GM21723 (cell line): ENCODE measurements around the gene NBPF1.
"Not testable (repeated sequence)": the region's sequence is repeated elsewhere in the genome, so short reads cannot be mapped to it uniquely, and the experiment has no call there.

Experiments
- ATAC-seq: cut with Tn5 transposase; IDR thresholded peaks from one replicate; pipeline ENCODE4 v1.9.1; 2021; ENCODE audit warnings: mild to moderate bottlenecking, moderate library complexity; ENCODE audit not compliant: unreplicated experiment

Gene NBPF1

GRCh38 chr1:16642025-16642966, 28.9 kb upstream of the NBPF1 start:
- ATAC-seq, result not testable (repeated sequence)

GRCh38 chr1:16641159-16641975, 28.0 kb upstream of the NBPF1 start:
- ATAC-seq, result not testable (repeated sequence)

GRCh38 chr1:16639091-16640031, 26.0 kb upstream of the NBPF1 start:
- not testable (repeated sequence) for ATAC-seq

GRCh38 chr1:16637941-16638778, 24.8 kb upstream of the NBPF1 start:
- not testable (repeated sequence) for ATAC-seq

- not testable (repeated sequence) for ATAC-seq
Observed at GRCh38 chr1:16636551-16637195, 23.3 kb upstream of the NBPF1 start.

GRCh38 chr1:16635959-16636358, 22.6 kb upstream of the NBPF1 start:
- not testable (repeated sequence) for ATAC-seq

GRCh38 chr1:16633540-16634282, 20.3 kb upstream of the NBPF1 start:
- ATAC-seq, result not testable (repeated sequence)

GRCh38 chr1:16632044-16632850, 18.9 kb upstream of the NBPF1 start:
- ATAC-seq, result not testable (repeated sequence)

GRCh38 chr1:16631248-16632043, 18.1 kb upstream of the NBPF1 start:
- ATAC-seq, result no peak

GRCh38 chr1:16630661-16631247, 17.4 kb upstream of the NBPF1 start:
- ATAC-seq, result no peak

- ATAC-seq, result not testable (repeated sequence)
Observed at GRCh38 chr1:16629916-16630530, 16.7 kb upstream of the NBPF1 start.

GRCh38 chr1:16628361-16629111, 15.2 kb upstream of the NBPF1 start:
- ATAC-seq, result no peak

- ATAC-seq, result not testable (repeated sequence)
Observed at GRCh38 chr1:16626409-16626983, 13.1 kb upstream of the NBPF1 start.

- no peak for ATAC-seq
Observed at GRCh38 chr1:16625497-16626408, 12.4 kb upstream of the NBPF1 start.
